ENCODE measurements around the gene RNF135. TPM values are rescaled to one million over a fixed set of nuclear protein-coding genes. Genes with fewer than 3 reads are reported as not detected.
A peak's percentile ranks its signal among the peaks of the same experiment; 100 is the strongest.

RNF135 gene
- total and polyA plus RNA-seq, 7 experiments from 2014 or later: 2.0 to 18.7 (median 3.5) TPM

- CTCF ChIA-PET: no interaction called here
- intact Hi-C loops (cut with micrococcal nuclease): no loop called here
- DNase-seq: no peak
- Histone ChIP-seq H3K9me3 (ENCODE audit: control insufficient read depth in 2 of 3, low read length in 3 of 3) (no peaks in the 10 kb centered on the region), H3K27ac (ENCODE audit: low read depth, low read length) (no peak overlapping the region), H3K27me3 (ENCODE audit: control insufficient read depth in 2 of 2, insufficient read depth in 2 of 2, low read length in 2 of 2) (no peaks in the 10 kb centered on the region), H3K4me1 (ENCODE audit: control insufficient read depth in 2 of 2, insufficient read depth in 2 of 2, low read length in 2 of 2) (no peaks in the 10 kb centered on the region), H3K36me3 (ENCODE audit: control insufficient read depth in 2 of 3, insufficient read depth in 3 of 3, low read length in 3 of 3) (no peaks in the 10 kb centered on the region), H3K4me3 (ENCODE audit: low read length) (no peak overlapping the region)
- Mint-ChIP-seq H3K9me3 (no peaks in the 10 kb centered on the region), H3K27me3 (peaks cover 0 to 3% (median 0%) of the 10 kb centered on the region in 5 donors), H3K36me3 (peaks cover 0 to 8% (median 0%) of the 10 kb centered on the region in 5 donors), H3K27ac (peak overlapping the region in 1 of 9 donors; percentile 33), H3K4me3 (no peak overlapping the region), H3K4me1 (peaks cover 0 to 11% (median 3%) of the 10 kb centered on the region in 7 donors)
- POLR2A ChIA-PET: no interaction called here
- no peak for ATAC-seq
Observed at GRCh38 chr17:30939051-30939689, 31.7 kb upstream of the RNF135 start.

GRCh38 chr17:30942308-30943079, 28.3 kb upstream of the RNF135 start:
- Histone ChIP-seq H3K9me3 (ENCODE audit: control insufficient read depth in 2 of 3, low read length in 3 of 3) (no peaks in the 10 kb centered on the region), H3K36me3 (ENCODE audit: control insufficient read depth in 2 of 3, insufficient read depth in 3 of 3, low read length in 3 of 3) (no peaks in the 10 kb centered on the region), H3K27ac (ENCODE audit: low read depth, low read length) (no peak overlapping the region), H3K4me1 (ENCODE audit: control insufficient read depth in 2 of 2, insufficient read depth in 2 of 2, low read length in 2 of 2) (no peaks in the 10 kb centered on the region), H3K27me3 (ENCODE audit: control insufficient read depth in 2 of 2, insufficient read depth in 2 of 2, low read length in 2 of 2) (no peaks in the 10 kb centered on the region), H3K4me3 (ENCODE audit: low read length) (no peak overlapping the region)
- ATAC-seq: no peak
- Mint-ChIP-seq H3K4me3 (no peak overlapping the region), H3K36me3 (peaks cover 0 to 4% (median 0%) of the 10 kb centered on the region in 5 donors), H3K27ac (no peak overlapping the region), H3K9me3 (no peaks in the 10 kb centered on the region), H3K4me1 (peaks cover 0 to 11% (median 3%) of the 10 kb centered on the region in 7 donors), H3K27me3 (peaks cover 0 to 3% (median 0%) of the 10 kb centered on the region in 5 donors)
- DNase-seq: no peak
- ChIA-PET POLR2A (no interaction called here), CTCF (no interaction called here)
- intact Hi-C loops (cut with micrococcal nuclease): no loop called here

GRCh38 chr17:30947796-30948195, 23.0 kb upstream of the RNF135 start:
- H3K36me3 Mint-ChIP-seq: no peaks in the 10 kb centered on the region
- peaks cover 0 to 3% (median 0%) of the 10 kb centered on the region in 7 donors for H3K4me1 Mint-ChIP-seq

GRCh38 chr17:30950189-30950588, 20.6 kb upstream of the RNF135 start:
- H3K27ac ChIP-seq (ENCODE audit: low read depth, low read length): no peak overlapping the region
- DNase-seq: no peak
- ChIA-PET POLR2A (no interaction called here), CTCF (no interaction called here)
- no peak overlapping the region for H3K4me3 ChIP-seq (ENCODE audit: low read length)
- peaks cover 0 to 3% (median 0%) of the 10 kb centered on the region in 7 donors for H3K4me1 Mint-ChIP-seq
- H3K36me3 Mint-ChIP-seq: no peaks in the 10 kb centered on the region
- no peaks in the 10 kb centered on the region for H3K4me1 ChIP-seq (ENCODE audit: control insufficient read depth in 2 of 2, insufficient read depth in 2 of 2, low read length in 2 of 2)
- ATAC-seq: no peak
- no peaks in the 10 kb centered on the region for H3K9me3 Mint-ChIP-seq
- no peaks in the 10 kb centered on the region for H3K36me3 ChIP-seq (ENCODE audit: control insufficient read depth in 2 of 3, insufficient read depth in 3 of 3, low read length in 3 of 3)
- intact Hi-C loops (cut with micrococcal nuclease): no loop called here
- no peak overlapping the region for H3K27ac Mint-ChIP-seq
- H3K4me3 Mint-ChIP-seq: no peak overlapping the region
- H3K9me3 ChIP-seq (ENCODE audit: control insufficient read depth in 2 of 3, low read length in 3 of 3): no peaks in the 10 kb centered on the region
- no peaks in the 10 kb centered on the region for H3K27me3 Mint-ChIP-seq
- no peaks in the 10 kb centered on the region for H3K27me3 ChIP-seq (ENCODE audit: control insufficient read depth in 2 of 2, insufficient read depth in 2 of 2, low read length in 2 of 2)

More at GRCh38 chr17:30947796-30948195, 23.0 kb upstream of the RNF135 start:
- POLR2A ChIA-PET: no interaction called here
- ATAC-seq: no peak
- no peak for DNase-seq
- no peak overlapping the region for H3K27ac ChIP-seq (ENCODE audit: low read depth, low read length)
- Mint-ChIP-seq H3K27ac (peak overlapping the region in 1 of 9 donors; percentile 31), H3K4me3 (no peak overlapping the region), H3K9me3 (no peaks in the 10 kb centered on the region), H3K27me3 (no peaks in the 10 kb centered on the region)
- H3K9me3 ChIP-seq (ENCODE audit: control insufficient read depth in 2 of 3, low read length in 3 of 3): no peaks in the 10 kb centered on the region
- CTCF ChIA-PET: interaction anchor here (0.5 kb wide), 1 partner anchor 8 kb away, joined by 3 read pairs; no protein-coding TSS in a partner anchor
- no peaks in the 10 kb centered on the region for H3K36me3 ChIP-seq (ENCODE audit: control insufficient read depth in 2 of 3, insufficient read depth in 3 of 3, low read length in 3 of 3)
- H3K4me1 ChIP-seq (ENCODE audit: control insufficient read depth in 2 of 2, insufficient read depth in 2 of 2, low read length in 2 of 2): no peaks in the 10 kb centered on the region
- intact Hi-C loops (cut with micrococcal nuclease): no loop called here
- no peaks in the 10 kb centered on the region for H3K27me3 ChIP-seq (ENCODE audit: control insufficient read depth in 2 of 2, insufficient read depth in 2 of 2, low read length in 2 of 2)
- H3K4me3 ChIP-seq (ENCODE audit: low read length): no peak overlapping the region

GRCh38 chr17:30950669-30951399, 20.0 kb upstream of the RNF135 start:
- Mint-ChIP-seq H3K9me3 (no peaks in the 10 kb centered on the region), H3K36me3 (no peaks in the 10 kb centered on the region), H3K4me1 (peaks cover 0 to 3% (median 0%) of the 10 kb centered on the region in 7 donors), H3K4me3 (no peak overlapping the region), H3K27ac (no peak overlapping the region), H3K27me3 (no peaks in the 10 kb centered on the region)
- Histone ChIP-seq H3K9me3 (ENCODE audit: control insufficient read depth in 2 of 3, low read length in 3 of 3) (no peaks in the 10 kb centered on the region), H3K27me3 (ENCODE audit: control insufficient read depth in 2 of 2, insufficient read depth in 2 of 2, low read length in 2 of 2) (no peaks in the 10 kb centered on the region), H3K27ac (ENCODE audit: low read depth, low read length) (no peak overlapping the region), H3K4me3 (ENCODE audit: low read length) (no peak overlapping the region), H3K36me3 (ENCODE audit: control insufficient read depth in 2 of 3, insufficient read depth in 3 of 3, low read length in 3 of 3) (no peaks in the 10 kb centered on the region), H3K4me1 (ENCODE audit: control insufficient read depth in 2 of 2, insufficient read depth in 2 of 2, low read length in 2 of 2) (no peaks in the 10 kb centered on the region)
- DNase-seq (no peak), ATAC-seq (peak; percentile 49)
- intact Hi-C loops (cut with micrococcal nuclease): no loop called here
- ChIA-PET CTCF (no interaction called here), POLR2A (no interaction called here)

- Mint-ChIP-seq H3K9me3 (no peaks in the 10 kb centered on the region), H3K27ac (no peak overlapping the region), H3K36me3 (no peaks in the 10 kb centered on the region), H3K4me1 (peaks cover 0 to 3% (median 0%) of the 10 kb centered on the region in 7 donors), H3K4me3 (no peak overlapping the region), H3K27me3 (peaks cover 0 to 9% (median 0%) of the 10 kb centered on the region in 5 donors)
- POLR2A ChIA-PET: no interaction called here
- H3K27ac ChIP-seq (ENCODE audit: low read depth, low read length): no peak overlapping the region
- intact Hi-C loops (cut with micrococcal nuclease): no loop called here
- no peak overlapping the region for H3K4me3 ChIP-seq (ENCODE audit: low read length)
- no peaks in the 10 kb centered on the region for H3K27me3 ChIP-seq (ENCODE audit: control insufficient read depth in 2 of 2, insufficient read depth in 2 of 2, low read length in 2 of 2)
- no peaks in the 10 kb centered on the region for H3K9me3 ChIP-seq (ENCODE audit: control insufficient read depth in 2 of 3, low read length in 3 of 3)
- DNase-seq: no peak
- peak; percentile 57 for ATAC-seq
- CTCF ChIA-PET: no interaction called here
- H3K36me3 ChIP-seq (ENCODE audit: control insufficient read depth in 2 of 3, insufficient read depth in 3 of 3, low read length in 3 of 3): no peaks in the 10 kb centered on the region
- H3K4me1 ChIP-seq (ENCODE audit: control insufficient read depth in 2 of 2, insufficient read depth in 2 of 2, low read length in 2 of 2): no peaks in the 10 kb centered on the region
Observed at GRCh38 chr17:30952638-30953393, 18.0 kb upstream of the RNF135 start.

Measured in naive thymus-derived CD4-positive, alpha-beta T cell (primary cell).